GM19397 (cell line): ENCODE measurements around the gene CASKIN2.
"Not testable (repeated sequence)": the region's sequence is repeated elsewhere in the genome, so short reads cannot be mapped to it uniquely, and the experiment has no call there.

Experiments
- ATAC-seq: cut with Tn5 transposase; IDR thresholded peaks from one replicate; pipeline ENCODE4 v1.9.1; 2021; ENCODE audit warnings: mild to moderate bottlenecking, moderate library complexity; ENCODE audit not compliant: unreplicated experiment

Gene CASKIN2

DNA sequence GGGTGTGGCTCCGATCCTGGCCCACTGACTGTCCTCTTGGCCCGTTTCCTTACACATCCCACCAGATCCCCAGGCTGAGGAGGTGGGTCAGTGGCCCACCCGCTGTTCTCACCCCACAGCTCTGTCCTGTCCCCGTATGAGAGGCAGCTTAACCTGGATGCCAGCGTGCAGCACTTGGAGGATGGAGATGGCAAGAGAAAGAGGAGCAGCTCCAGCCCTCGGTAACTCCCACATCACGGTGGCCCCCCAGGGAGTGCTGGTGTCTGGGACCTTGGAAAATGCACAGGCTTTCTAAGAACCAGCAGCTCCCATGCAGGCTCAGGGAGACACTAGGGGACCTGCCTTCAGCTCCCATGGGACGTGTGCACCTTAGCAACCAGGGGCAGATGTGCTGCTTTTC lies 6.0 kb upstream of the CASKIN2 start:
- ATAC-seq: no peak

DNA sequence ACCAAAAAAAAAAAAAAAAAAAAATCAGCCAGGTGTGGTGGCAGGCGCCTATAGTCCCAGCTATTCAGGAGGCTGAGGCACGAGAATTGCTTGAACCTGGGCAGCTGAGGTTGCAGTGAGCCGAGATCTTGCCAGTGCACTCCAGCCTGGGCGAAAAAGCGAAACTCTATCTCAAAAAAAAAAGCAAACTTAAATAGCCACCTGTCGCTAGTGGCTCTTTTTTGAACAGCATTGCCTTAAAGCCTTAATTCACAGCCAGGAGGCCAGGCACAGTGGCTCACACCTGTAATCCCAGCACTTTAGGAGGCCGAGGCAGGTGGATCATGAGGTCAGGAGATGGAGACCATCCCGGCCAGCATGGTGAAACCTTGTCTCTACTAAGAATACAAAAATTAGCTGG lies 5.1 kb upstream of the CASKIN2 start:
- ATAC-seq: not testable (repeated sequence)

DNA sequence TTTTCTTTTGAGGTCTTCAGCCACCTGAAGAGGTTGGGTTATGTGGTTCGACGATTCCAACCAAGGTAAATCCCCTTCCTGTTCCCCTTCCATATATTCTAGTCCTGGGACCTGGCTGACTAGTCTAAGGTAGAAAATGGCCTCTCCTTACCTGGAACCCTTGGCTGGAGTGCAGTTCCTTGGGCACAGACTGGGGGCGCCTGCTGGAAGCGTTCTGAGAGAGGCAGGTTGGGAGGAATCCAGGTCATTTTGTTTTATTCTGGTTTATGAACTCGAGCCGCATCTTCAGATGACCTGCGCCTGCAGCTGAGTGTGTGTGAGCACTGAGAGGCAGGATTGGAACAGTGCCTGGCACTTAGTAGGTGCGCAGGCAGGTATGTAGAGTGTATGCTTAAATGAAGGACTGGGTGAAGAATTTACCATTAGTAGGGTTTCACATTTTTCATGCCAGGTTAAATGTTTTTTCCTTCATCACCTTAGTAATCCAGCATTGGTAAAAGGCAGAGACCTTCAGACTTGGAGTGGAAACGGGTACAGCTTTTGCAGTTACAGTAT lies 3.7 kb upstream of the CASKIN2 start:
- no peak for ATAC-seq

DNA sequence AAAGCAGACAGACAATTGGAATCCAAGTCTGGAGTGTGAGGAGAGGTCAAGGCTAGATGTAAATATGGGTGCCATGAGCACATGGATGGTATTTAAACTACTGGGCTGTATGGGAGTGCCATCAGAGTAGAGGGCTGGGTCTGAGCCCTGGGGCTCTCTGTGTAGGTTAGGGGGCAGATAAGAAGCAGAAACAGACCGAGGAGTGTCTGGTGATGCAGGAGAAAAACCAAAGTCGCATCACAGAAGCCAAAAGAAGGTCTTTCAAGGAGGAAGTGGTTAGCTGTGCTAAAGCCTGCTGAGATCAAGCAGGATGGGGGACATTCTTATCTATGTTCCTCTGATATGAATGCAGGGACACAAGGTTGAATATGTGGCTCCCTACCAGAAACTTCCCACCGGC lies 2.9 kb upstream of the CASKIN2 start:
- ATAC-seq: no peak

DNA sequence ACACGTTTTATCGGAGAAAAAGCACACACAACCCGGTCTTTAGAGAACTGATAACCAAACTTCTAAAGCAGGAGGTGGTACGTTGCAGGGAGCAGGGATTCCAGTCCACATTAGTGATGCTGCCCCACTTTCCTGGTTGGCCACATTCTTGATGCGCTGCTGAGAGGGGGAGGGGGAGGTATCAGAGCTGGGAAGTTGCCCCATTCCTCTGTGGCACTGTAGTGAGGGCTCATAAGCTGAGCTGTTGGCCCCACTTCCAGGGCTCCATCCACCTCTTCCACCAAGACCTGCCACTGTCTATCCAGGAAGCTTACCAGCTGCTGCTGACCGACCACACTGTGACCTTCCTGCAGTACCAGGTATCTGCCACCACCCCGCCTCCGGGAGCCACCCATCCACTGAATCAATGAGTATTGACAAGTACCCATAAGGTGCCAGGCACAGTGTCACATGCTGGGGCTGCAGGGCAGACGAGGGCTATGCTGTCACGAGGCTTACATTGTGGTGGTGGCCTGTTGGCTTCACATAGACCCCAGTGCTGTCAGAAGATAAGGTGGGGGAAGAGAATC lies 2.0 kb upstream of the CASKIN2 start:
- no peak for ATAC-seq

DNA sequence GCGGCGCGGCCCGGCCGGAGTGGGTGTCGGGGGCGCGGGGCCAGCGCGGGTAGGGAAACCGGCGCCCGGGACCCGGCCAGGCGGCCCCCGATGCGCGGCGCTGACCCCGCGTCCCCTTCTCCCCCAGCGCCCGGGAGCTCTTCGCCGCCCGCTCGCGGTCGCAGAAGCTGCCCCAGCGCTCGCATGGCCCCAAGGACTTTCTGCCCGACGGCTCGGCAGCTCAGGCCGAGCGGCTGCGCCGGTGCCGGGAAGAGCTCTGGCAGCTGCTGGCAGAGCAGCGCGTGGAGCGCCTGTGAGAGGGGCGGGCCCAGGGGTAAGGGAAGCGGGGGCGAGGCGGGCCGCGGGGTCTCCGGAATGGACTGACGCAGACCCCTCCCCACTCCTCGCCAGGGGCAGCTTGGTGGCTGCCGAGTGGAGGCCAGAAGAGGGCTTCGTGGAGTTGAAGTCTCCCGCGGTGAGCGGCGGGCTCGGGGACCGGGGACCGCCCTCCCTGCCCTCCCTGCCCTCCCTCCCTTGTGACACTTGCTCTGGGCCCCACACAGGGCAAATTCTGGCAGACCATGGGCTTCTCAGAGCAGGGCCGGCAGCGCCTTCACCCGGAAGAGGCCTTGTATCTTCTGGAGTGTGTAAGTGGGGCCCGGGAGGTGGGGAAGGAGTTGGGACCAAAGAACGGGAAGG lies 1.4 kb upstream of the CASKIN2 start:
- peak; percentile 9 for ATAC-seq

DNA sequence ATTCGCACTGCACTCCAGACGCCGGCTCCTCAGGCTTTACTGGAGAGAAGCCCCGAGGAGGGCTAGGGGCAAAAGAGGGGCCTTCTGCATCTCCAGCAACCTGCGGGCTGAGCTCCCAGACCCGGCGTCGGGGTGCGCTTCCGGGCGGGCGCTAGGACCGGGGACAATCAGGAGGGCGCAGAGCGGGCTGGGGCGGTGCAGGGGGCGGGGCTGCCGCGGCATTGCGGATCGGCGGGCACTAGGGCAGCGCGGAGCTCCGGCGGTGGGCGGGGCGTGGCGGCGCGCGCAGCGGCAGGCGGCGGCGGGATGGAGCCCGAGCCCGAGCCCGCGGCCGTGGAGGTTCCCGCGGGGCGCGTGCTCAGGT lies 900 bp upstream of the CASKIN2 start, which contains the start of gene TSEN54:
Gene TSEN54, plus strand, starts transcription at position 274 of the 364 bp plus-strand sequence. Its CDS starts 33 bp downstream, at position 307.
- ATAC-seq: peak; percentile 67

- no peak for ATAC-seq
Measured at GRCh38 chr17:75514919-75515495, 330 bp downstream of the CASKIN2 start.

DNA sequence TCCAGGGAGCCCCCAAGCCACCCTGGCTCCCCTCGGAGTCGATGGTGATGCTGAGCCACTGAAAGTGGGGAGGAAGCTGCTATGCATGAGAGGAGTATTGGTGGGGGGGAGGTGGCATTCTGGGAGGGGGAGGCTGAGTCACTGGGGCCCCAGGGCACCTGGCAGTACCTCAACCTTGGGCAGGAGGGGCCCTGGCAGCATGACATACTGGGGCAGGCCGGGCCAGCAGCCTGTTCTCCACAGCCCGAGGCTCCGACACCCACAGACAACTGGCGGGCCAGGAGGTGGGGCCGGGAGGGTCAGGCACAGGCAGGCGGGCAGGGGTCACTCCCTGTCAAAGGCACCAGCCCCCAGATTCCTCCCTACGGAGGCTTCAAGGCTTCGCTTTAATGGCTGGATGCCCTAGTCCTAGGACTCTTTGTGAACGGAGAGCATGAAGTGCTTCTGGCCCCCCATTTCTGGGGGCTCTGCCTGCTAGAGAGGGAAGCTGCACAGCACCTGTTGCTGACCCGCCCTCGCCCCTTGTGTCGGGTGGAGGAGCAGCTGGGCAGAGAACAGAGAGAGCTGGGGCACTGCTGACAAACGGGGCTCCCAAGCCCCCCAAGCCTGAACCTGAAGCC lies 928 bp downstream of the CASKIN2 start:
- ATAC-seq: no peak

DNA sequence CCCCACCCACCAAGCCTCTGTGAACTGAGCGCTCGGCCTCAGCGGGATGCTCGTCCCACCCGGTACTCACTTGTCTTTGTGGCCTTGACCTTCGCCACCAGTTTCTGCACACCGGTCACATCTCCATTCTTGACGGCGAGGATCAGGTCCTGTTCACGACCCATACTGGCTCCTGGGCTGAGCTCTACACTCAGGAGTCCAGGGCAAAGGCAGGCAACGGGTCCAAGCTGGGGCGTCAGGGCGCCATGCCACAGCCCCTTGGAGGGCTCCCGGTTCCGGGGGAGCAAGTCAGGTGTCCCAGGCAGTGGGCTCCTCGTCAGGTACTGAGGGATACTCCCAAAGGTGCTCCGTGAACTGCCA lies 1.7 kb downstream of the CASKIN2 start:
- ATAC-seq: no peak

GRCh38 chr17:75512926-75513640 lies 2.3 kb downstream of the CASKIN2 start:
- ATAC-seq: no peak

DNA sequence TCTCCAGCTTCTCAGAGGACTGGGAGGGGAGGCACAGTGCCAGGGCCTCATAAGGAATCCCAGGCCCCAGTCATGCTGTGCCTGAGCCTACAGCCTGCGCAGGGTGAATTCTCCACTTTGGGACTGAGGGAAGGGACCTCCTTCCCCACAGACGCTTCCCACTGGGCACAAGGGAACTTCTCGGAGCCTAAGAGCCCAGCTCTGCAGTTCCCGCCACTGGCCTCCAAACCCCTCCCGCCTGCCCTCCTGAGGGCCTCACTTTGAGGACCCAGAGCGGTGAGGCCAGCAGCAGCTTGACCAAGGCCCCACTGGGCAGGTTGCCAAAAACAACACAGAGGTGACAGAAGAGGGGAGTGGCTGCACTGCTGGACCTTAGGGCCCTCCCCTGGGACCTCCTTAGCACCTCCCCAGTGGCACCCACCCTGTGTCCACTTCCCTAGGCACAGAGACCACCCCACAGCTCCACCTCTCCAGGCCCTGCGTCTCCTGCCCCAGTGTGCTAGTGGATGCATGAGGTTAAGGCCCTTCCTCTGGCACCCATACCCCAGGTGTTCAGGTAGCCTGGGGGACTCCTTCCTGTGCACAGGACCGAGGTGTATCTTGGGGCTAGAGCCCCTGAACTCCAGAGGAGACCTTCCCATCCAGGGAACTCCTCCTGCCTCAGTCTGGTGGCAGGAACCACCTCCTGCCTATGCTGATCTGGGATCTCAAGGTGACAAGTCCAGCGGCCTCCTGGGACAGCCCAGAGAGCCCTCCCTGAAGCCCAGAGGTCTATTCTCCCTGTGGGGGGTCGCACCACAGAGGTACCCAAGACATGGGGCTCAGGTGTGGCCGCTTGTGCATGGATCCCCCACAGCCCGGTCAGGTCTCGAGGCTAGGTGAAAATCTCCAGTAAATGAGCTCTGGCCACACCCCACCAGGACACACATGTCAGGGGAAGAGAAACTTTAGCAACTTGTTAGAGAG lies 3.4 kb downstream of the CASKIN2 start:
- no peak for ATAC-seq

DNA sequence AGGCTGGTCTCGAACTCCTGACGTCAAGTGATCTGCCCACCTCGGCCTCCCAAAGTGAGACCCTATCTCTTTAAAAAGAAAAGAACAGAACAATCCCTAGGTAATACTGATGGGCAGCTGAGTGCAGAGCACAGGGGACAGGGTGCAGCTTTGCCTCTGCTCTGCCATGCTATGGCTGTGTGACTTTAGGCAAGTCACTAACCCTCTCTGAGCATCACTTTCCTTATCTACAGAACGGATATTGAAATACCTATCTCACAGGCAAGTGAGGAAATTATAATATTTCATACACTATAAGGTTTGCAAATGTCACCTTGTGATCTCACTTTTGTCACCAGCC lies 4.1 kb downstream of the CASKIN2 start:
- ATAC-seq: no peak

DNA sequence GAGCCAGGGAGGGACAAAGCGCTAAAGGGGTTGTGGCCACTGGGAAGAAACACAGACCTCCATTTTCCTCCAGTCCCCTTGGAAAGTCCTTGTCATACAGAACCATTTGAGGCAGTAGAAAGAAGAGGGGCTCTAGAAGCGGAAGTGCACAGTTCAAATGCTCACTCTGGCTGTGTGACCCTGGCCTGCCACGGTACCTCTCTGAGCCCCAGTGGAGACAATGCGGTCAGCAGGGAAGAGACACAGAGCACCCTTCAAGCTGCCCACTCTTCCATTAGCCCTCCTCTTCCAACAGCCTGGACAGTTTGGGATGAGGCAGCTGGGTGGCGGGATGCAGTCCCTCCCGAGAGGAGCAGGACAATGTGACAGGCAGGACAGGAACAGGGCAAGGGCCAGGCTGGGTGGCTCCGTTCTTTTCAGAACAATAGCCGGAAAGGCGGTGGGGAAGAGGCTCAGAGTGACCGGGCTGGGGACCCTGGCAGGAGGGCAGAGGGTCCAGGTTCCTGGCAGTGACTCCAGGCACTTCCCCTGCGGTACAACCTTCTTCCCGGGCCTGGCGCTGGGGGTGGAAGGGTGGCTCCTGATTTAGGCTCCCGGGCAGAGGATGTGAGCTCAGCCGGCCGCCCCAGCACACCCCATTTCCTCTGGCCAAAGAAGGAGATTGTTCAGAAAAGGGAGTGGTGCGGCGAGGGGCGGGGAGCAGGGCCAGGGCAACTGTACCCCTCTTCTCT lies 5.6 kb downstream of the CASKIN2 start:
- ATAC-seq: no peak

- no peak for ATAC-seq
Measured at GRCh38 chr17:75508931-75509361, 6.4 kb downstream of the CASKIN2 start.

GRCh38 chr17:75507733-75508719 lies 7.3 kb downstream of the CASKIN2 start:
- no peak for ATAC-seq

DNA sequence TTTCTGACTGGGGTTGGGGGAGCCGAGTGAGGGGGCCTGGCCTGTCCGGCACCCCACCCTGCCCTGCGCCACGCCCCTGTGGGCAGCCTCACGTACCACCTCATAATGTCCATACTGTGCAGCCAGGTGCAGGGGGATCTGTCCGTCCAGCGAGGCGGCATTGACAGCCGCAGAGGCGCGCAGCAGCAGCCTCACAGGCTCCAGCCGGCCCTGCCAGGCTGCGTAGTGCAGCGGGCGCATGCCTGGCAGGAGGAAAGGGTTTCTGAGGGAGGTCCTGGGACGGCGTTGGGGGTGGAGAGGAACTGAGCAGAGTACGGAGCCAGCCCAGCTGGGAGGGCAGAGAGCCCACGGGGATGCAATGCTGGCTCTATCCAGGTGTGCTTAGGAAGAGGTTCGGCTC lies 8.4 kb downstream of the CASKIN2 start:
- no peak for ATAC-seq

- no peak for ATAC-seq
Measured at GRCh38 chr17:75506134-75506533, 9.2 kb downstream of the CASKIN2 start.
